Hepatocyte (in vitro differentiated cells): ENCODE results near the gene CEMIP2.

ENCODE experiments used
- CTCF ChIP-seq: fragments of 200-600 bp; sonication (generic); IDR thresholded peaks from 2 replicates; pipeline ENCODE4 v1.5.1; 2016; ENCODE audit warnings: antibody characterized with exemption, mild to moderate bottlenecking; ENCODE audit not compliant: poor library complexity
- EZH2 ChIP-seq: fragments of 200-600 bp; sonication (generic); IDR thresholded peaks from 2 replicates; pipeline ENCODE4 v1.6.1; 2016; ENCODE audit warnings: antibody characterized with exemption, mild to moderate bottlenecking, borderline replicate concordance
- EZH2phosphoT487 ChIP-seq: fragments of 200-600 bp; sonication (generic); IDR thresholded peaks from one replicate; pipeline ENCODE4 v1.6.1; 2018; ENCODE audit warnings: antibody characterized with exemption, mild to moderate bottlenecking, low read depth, moderate library complexity; ENCODE audit not compliant: unreplicated experiment, severe bottlenecking

DNA sequence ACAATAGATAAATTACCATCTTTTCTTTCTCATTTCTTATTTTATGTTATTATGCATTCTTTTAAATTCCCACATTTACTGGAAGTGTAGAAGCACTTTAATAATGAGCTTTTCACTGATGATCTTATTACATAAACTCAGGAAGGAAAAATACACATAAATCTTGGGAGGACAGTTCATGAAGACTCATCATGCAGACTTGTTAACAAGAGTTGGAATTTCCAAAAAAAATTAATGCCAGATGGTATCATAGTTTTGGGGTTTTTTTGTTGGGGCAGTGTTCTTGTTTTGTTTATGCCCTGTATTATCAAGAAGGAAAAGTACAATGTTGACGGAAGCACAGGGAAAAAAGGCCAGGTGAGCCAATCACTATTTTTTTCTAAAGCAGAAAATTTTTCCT is 35.1 kb downstream of the CEMIP2 start:
- TF ChIP-seq CTCF (no peak), EZH2phosphoT487 (no peak), EZH2 (no peak)
